Stimulated activated CD4-positive, alpha-beta T cell treated with anti-CD3 and anti-CD28 coated beads, Interleukin-2, amount 100 ng/mL, for 48 hours (primary cell): ENCODE data around the gene NRSN2.

ENCODE experiments used
- DNase-seq, 2 donors: peaks; one replicate each; pipeline ENCODE4 v3.0.0-alpha.2; 2020

The NRSN2 gene

DNA sequence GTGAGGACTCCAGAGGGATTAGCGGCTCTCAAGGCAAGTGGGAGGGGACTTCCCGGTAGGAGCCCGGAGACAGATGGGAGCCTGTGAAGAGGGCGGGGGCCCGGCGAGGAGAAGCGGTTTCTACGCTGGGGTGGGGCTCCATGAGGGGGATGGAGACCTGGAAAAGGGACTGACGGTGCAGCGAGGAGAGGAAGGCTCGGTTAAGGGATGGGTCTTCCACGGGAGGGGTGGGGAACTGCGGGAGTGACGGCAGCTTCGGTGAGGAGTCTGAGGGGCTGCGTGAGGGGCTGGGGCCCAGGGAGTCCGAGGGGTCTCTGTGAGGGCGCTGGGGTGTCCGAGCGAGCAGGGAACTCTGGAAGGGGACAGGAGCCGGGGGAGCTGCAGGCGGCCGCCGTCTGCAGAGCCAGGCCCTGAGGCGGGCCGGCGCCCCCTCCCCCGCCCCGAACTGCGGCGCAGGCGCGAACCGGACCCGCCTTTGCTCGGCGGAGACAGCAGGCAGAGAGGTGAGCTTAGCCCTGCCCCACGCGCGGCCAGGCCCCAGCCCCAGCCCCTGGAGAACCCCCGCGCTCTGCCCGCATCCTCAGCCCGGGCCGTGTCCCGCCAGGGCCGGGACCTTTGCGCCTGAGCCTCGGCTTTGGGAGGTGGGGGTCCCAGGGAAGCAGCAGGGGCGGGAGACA, at the start of gene NRSN2:
NRSN2 (plus strand) TSS at position 472 of the 677 bp plus-strand sequence. CDS start 2,533 bp downstream, outside the sequence.
- peak in 1 of 2 donors; percentile 30 for DNase-seq

DNA sequence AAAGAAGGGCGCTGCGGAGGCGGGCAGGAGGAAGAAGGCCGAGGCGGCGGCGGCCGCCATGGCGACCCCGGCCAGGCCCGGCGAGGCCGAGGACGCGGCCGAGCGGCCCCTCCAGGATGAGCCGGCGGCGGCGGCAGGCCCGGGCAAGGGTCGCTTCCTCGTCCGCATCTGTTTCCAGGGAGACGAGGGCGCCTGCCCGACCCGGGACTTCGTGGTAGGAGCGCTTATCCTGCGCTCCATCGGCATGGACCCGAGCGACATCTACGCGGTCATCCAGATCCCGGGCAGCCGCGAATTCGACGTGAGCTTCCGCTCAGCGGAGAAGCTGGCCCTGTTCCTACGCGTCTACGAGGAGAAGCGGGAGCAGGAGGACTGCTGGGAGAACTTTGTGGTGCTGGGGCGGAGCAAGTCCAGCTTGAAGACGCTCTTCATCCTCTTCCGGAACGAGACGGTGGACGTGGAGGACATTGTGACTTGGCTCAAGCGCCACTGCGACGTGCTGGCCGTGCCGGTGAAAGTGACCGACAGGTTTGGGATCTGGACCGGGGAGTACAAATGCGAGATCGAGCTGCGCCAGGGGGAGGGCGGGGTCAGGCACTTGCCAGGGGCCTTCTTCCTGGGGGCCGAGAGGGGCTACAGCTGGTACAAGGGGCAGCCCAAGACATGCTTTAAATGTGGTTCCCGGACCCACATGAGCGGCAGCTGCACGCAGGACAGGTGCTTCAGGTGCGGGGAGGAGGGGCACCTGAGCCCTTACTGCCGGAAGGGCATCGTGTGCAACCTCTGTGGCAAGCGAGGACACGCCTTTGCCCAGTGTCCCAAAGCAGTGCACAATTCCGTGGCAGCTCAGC, 48.8 kb upstream of the NRSN2 start:
- peak; percentile 27 to 32 for DNase-seq

- no peak for DNase-seq
Observed at GRCh38 chr20:298776-299391, 48.0 kb upstream of the NRSN2 start.

DNA sequence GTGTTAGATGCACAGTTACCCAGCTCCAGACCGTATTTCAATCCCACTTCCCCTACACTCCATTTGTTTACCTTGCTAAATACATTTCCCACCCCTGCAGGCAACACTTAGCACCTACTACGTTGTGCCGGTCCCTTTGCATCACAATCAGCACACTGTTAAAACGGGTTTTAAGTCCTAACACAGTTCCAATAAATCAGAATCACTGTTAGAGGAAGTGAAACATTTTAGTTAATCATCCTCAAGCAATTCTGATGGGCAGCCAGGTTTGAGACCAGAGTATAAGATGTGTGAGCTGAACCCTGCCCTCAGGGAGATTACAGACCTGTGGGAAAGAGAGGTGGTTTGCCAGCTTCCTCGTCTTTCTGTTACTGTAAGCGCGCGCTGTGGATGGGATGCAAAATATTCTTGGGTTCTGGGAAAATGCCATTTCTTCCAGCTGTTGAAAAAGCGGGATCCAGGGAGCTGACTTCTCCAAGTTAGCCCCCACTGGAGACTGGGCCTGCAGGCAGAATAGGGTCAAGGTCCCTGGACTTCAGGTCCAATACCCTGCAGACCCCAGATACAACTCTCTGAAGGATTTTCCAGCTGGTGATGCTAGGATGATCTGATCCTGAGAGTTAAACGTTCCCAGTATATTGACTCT, 46.4 kb upstream of the NRSN2 start:
- no peak for DNase-seq

DNA sequence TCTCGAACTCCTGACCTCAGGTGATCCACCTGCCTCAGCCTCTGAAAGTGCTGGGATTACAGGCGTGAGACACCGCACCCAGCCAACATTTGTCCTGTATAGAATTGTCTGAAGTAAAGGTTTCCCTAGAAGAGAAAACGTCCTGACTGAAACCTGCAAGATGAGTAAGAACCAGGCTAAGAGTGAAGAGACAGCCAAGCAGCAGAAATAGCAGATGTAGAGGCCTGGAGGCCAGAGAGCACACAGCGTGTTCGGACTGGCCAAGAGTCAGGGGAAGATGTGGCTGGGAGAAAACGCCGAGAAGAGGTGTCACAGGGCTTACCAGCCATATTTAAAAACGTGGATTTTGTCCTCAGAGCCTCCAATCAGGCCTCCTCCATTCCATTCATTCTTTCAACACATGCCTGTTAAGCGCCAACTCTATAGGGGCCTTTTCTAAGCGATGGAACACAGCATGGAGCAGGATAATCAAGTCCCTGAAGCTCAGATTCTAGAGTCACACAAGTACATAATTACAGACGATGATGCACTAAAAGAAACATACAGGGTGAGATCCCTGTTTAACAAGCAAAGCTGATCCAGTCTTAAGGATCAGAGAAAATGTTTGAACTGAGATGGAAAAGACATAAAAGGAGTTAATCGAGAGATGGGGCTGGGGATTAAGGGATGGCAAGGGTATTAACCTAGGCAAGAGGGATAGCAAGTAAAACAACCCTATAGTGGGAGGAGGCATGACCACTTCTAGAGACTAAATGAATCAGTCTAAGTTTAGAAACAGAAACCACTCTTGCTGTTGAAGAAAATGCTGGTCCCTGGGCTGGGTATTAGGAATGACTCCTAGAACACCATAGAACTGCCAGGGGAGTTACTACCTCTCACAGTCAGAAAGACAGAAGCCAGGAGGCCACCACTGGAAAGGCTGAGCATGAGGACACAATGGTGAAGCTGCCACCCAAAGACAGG, 44.7 kb upstream of the NRSN2 start:
- DNase-seq, result no peak

DNA sequence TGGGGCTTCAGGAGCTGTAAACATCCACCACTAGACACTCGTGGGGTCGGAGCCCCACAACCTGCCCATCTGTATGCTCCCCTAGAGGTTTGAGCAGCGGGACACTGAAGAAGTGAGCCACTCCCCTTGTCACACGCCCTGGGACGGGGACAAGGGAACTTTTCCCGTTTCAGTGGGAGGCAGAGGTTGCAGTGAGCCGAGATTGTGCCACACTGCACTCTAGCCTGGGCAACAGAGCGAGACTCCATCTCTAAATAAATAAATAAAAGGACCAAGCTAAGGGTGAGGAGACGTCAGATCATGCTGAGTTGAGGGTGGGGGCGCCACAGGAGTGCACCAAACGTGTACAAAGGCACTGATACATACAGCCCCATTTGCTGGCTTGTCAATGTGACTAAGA, 41.2 kb upstream of the NRSN2 start:
- DNase-seq, result no peak

DNA sequence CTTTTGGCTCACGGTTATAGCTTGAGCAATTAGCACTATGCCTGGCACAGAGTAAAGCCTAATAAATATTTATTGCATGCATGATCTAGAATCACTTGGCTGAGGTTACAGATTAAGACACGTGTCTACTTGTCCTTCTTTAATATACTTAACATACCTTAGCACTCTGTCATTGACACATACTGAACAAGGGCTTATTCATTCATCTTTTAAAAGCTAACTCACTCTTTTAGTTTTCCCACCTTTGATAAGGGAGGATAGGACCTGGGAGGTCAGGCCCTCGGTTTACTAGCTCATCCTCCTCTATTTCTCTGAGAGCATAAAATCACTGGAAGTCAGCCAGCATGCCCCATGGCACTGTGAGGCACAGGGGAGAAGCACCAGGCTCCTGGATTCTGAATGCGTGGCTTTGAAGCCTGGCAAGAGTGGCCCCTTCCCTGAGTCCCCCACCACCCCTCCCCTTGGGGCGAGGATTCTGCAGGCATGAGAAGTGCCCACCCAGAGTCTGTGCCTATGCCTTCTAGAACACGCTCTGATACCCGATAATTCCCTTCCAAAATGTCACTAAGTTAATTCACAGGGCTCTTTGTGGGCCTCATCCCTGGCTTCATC, 38.4 kb upstream of the NRSN2 start:
- no peak for DNase-seq

DNA sequence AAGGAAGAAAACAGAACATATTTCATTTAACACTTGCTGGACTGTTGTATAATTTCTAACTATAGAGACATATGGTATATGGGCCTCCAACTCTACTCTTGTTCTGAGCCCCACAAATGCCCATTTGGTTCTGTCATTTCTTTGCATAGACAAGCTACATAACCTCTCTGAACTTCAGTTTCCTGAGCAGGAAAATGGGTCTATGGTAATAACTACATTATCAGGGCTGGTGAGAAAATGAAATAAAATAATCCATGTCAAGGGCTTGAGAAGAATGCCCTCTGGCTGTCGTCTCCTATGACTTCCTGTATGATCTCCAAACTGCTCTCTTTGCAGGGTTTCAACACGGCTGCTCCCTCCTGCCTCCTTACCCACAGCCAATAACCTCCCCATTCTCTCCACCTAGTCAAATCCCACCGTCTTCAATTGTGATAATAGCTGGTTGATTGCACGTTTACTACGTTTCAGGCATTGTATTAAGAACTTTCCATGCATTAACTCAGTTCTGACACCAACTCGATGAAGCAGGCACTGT, 37.5 kb upstream of the NRSN2 start:
- DNase-seq, result no peak

- DNase-seq, result peak; percentile 68 to 78
Observed at GRCh38 chr20:309841-310644, 36.9 kb upstream of the NRSN2 start.

- DNase-seq, result no peak
Observed at GRCh38 chr20:310645-311044, 36.3 kb upstream of the NRSN2 start.

GRCh38 chr20:311609-312008, 35.3 kb upstream of the NRSN2 start:
- DNase-seq, result no peak

- DNase-seq, result no peak
Observed at GRCh38 chr20:312067-312466, 34.8 kb upstream of the NRSN2 start.

- no peak for DNase-seq
Observed at GRCh38 chr20:312866-313265, 34.0 kb upstream of the NRSN2 start.

GRCh38 chr20:313402-313801, 33.5 kb upstream of the NRSN2 start:
- no peak for DNase-seq

DNA sequence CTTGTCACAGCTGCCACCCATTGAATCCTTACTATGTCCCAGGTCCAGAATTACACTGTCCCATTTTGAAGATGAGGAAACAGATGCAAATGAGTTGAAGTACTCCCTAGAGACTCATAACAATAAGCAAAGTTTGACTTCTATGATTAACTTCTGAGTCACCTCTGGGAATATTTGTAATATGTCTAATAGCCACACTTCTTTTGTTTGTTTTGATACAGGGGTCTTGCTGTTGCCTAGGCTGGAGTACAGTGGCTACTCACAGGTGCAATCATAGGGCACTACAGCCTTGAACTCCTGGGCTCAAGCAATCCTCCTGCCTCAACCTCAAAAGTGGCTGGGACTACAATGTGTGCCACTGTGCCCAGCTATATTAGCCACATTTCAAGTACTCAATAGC, 33.0 kb upstream of the NRSN2 start:
- DNase-seq, result no peak

GRCh38 chr20:316316-317068, 30.4 kb upstream of the NRSN2 start:
- DNase-seq, result no peak

DNA sequence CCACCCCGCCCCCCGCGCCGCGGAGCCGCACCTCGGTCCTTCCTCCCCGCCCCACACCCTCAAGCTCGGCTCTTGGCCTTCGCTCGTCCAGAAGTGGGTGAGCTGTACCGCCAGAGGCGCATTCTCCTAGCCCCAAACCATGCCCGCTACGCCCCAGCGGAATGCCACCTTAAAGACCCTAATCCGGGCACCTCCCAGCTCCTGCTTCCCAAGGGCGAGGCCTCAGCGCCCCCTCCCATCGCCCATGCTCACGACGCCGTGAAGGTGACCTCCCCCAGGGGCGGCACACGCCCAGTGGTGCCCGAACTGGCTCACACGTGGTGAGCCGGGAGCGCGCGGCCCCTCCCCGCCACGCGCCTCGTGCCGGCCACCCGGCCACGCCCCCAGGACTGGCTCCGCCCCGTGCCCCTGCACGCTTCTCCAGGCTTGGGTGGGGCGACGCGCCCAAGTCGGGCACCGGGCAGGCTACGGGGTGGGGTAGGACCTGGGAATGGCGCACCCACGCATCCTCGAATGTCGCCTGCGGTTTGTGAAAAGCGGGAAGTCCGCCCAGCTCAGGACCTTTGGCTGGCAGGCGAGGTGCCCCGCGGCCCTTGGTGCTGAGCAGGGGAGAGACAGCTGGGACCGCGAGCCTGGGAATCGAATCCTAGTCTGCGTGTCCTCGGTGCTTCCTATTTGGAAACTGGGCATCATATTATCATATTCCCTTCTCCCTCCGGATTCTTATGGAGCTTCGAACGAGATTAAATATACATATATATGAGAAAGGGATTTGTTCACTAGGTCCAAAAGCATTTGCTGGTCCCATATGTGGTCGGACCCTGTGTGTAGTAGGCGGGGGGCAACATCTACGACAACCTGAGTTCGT, 22.5 kb upstream of the NRSN2 start:
- peak; percentile 86 to 88 for DNase-seq

DNA sequence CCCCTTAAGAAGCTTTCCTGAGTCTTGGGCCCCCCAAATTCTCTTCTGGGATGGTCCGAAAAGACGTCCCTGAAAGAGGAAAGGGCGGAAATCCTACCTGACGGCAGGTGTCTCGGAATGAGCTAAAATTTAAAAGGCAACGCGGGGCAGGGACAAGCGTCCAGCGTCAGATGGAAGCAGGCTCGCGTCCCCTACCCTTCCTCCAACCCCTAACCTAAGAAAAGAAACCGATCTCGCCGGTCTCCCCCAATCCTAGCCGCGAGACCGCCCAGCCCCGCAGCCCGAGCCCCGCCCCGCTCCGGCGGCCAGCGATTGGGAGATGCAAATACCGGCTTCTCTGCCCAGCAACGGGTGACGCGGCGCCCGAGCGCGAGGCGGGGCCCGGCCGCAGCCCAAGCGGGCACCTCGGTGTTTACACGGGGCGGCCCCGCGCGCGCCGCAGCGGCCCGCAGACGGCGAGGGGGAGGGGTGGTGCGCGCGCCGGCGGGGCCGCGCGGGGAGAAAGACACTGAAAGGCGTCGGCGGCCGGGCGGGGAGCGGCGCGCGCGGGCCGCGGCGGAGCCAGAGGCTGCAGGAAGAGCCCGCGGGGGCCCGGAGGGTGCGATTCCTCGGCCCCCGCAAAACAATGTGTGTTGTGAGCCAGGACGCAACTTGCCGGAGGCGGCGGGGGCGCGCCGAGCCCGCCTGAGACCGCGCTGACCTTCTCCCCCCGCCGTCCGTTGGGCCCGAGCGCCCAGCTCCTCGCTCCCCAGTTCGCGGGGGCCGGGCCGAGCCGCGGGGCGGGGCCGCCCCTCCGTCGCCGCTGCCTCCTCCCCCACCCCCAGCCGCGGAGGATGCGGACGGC, 21.6 kb upstream of the NRSN2 start, which contains the start of gene SOX12:
SOX12 (plus strand) TSS at position 508 of the 844 bp plus-strand sequence. CDS start 373 bp downstream, outside the sequence.
- DNase-seq, result peak; percentile 97 to 98
